DOHH2 (cell line): Measurements from ENCODE around the gene TPX2.

Experiments used
- CTCF ChIP-seq: fragments of 200-600 bp; sonication (generic); IDR thresholded peaks from one replicate; pipeline ENCODE4 v1.5.1; 2014; ENCODE audit warnings: antibody characterized with exemption, mild to moderate bottlenecking, low read depth, low read length; ENCODE audit not compliant: poor library complexity, severe bottlenecking
- EZH2phosphoT487 ChIP-seq: fragments of 200-600 bp; sonication (generic); IDR thresholded peaks from 2 replicates; pipeline ENCODE4 v1.6.1; 2017; ENCODE audit warnings: borderline replicate concordance, mild to moderate bottlenecking, antibody characterized with exemption, low read length, moderate library complexity, mixed read lengths

- TF ChIP-seq CTCF (no peak), EZH2phosphoT487 (no peak)
Measured at GRCh38 chr20:31785089-31785488, 46.0 kb downstream of the TPX2 start.
